Kidney epithelial cell (primary cell): ENCODE data around the gene LRFN5. TPM values are rescaled to one million over a fixed set of nuclear protein-coding genes. Genes with fewer than 3 reads are reported as not detected.
A peak's percentile ranks its signal among the peaks of the same experiment; 100 is the strongest.
"Not testable (repeated sequence)": the region's sequence is repeated elsewhere in the genome, so short reads cannot be mapped to it uniquely, and the experiment has no call there.

Source experiments
- DNase-seq: peaks from one replicate; pipeline ENCODE4 v3.0.0-alpha.2; 2010; ENCODE audit warnings: low read depth
- H3K27me3 ChIP-seq: 2 replicates; pipeline ENCODE4 v1.6.0; 2011; ENCODE audit warnings: low read length; ENCODE audit not compliant: control insufficient read depth, insufficient read depth
- H3K36me3 ChIP-seq: 2 replicates; pipeline ENCODE4 v1.5.1; 2011; ENCODE audit warnings: low read length; ENCODE audit not compliant: control insufficient read depth, insufficient read depth
- H3K4me3 ChIP-seq: 2 replicates; pipeline ENCODE4 v1.5.1; 2011; ENCODE audit warnings: low read depth, mild to moderate bottlenecking, control low read depth, low read length
- total RNA-seq: library from RNA; depleted of rRNA; stranded (reverse); fragments of >200 nt; gene quantifications from 2 replicates; pipeline ENCODE4 v1.2.3, GENCODE V29; 2015
- TF ChIP-seq, protein P1 (sequence below): IDR thresholded peaks from 2 replicates; pipeline ENCODE4 v1.5.1; 2011; ENCODE audit warnings: mild to moderate bottlenecking, moderate library complexity, low read length, control low read depth, inconsistent platforms; ENCODE audit not compliant: insufficient read depth, poor library complexity, severe bottlenecking

The LRFN5 gene
- total RNA-seq: 3.5 TPM in 2 replicates

DNA sequence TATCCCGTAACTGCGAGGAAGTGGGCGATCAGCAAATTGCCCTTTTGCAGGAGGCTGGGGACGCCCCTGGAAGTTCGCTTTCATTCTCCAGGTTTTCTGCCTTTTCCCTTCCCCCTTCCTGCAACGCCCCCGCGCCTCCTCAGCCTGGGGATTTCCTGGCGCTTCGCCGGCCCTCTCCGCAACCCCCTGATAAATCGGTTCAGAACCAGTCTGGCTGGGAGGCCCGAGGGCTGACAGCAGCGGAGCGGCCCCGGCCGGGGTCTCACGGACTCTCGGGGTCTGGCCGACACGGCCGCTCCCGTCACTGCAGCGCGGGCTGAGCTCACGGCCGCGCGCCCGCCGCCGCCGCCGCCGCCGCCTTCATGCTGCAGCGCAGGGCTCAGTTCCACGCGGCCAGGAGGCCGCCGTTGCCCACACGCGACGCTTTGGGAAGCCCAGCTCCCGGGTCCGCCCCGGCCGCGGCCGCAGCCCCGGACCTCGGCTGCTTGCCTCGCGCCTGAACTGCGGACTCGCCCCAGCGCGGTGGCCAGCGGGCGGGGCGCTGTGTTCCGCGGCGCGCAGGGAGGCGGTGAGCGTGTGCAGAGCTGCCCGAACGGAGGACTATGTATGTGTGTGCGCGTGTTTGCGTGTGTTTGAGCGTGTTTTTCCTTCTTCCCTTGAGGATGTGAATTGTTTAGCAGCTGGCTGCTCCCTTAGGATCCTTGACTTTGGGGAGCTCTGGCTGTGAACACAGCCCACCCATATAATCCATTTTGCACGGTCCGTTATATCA, at the start of gene LRFN5:
LRFN5 (plus strand) TSS at position 345 of the 772 bp plus-strand sequence.
- Histone ChIP-seq H3K4me3 (peak within 1 kb of the TSS; percentile 69), H3K36me3 (no peaks in the 10 kb centered on the region), H3K27me3 (peaks cover 19% of the 10 kb centered on the region)
- TF ChIP-seq, protein P1, sequence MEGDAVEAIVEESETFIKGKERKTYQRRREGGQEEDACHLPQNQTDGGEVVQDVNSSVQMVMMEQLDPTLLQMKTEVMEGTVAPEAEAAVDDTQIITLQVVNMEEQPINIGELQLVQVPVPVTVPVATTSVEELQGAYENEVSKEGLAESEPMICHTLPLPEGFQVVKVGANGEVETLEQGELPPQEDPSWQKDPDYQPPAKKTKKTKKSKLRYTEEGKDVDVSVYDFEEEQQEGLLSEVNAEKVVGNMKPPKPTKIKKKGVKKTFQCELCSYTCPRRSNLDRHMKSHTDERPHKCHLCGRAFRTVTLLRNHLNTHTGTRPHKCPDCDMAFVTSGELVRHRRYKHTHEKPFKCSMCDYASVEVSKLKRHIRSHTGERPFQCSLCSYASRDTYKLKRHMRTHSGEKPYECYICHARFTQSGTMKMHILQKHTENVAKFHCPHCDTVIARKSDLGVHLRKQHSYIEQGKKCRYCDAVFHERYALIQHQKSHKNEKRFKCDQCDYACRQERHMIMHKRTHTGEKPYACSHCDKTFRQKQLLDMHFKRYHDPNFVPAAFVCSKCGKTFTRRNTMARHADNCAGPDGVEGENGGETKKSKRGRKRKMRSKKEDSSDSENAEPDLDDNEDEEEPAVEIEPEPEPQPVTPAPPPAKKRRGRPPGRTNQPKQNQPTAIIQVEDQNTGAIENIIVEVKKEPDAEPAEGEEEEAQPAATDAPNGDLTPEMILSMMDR: no peak
- no peak for DNase-seq

DNA sequence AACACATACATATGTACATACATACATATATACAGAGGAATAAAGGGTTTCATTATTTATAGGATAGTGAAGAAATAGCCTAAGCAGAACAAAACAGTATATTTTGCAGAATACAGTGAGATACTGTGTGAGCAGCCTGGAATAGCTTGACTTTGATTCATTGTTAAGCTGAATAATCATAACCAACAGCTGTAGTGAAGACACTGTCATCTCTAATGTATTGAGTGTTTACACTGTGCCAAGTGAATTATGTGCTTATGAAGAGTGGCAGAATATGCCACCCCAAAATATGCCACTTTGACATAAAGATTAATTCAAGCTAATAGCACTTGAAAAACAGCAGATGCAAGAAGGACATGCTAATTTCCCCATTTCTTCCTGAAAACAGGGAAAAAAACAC, 48.2 kb upstream of the LRFN5 start:
- TF ChIP-seq, protein P1: no peak
- Histone ChIP-seq H3K27me3 (no peaks in the 10 kb centered on the region), H3K4me3 (no peak overlapping the region), H3K36me3 (no peaks in the 10 kb centered on the region)
- DNase-seq: no peak

DNA sequence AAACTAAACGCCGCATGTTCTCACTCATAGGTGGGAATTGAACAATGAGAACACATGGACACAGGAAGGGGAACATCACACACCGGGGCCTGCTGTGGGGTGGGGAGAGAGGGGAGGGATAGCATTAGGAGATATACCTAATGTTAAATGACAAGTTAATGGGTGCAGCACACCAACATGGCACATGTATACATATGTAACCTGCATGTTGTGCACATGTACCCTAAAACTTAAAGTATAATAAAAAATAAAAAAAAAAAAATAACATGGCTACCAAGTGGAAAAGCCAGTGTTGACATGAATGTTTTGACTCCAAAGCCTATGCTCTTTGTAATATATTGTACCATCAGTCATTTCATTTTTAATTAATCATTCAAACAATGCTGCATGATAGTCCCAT, 39.8 kb upstream of the LRFN5 start:
- not testable (repeated sequence) for H3K27me3 ChIP-seq, H3K36me3 ChIP-seq, H3K4me3 ChIP-seq, DNase-seq

DNA sequence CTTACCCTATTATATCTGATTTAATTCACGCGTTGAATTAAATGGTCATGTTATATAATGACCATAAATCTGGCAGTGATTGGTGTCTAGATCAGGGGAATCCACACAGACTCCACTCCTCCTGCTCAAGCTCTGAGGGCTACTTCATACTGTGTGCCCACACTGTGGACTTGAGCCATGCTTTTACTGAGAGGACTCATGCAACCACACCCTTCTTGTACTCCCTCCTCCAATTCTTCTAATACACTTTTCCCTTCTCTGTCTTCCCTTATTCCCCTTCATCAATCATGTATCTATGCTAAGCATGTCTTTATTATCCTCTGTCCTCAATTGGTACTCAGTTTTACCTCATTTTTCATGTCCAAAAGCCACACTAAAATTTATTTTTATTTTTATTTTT, 37.7 kb upstream of the LRFN5 start:
- H3K4me3 ChIP-seq: no peak overlapping the region
- TF ChIP-seq, protein P1: no peak
- DNase-seq: no peak
- H3K27me3 ChIP-seq: no peaks in the 10 kb centered on the region
- no peaks in the 10 kb centered on the region for H3K36me3 ChIP-seq

DNA sequence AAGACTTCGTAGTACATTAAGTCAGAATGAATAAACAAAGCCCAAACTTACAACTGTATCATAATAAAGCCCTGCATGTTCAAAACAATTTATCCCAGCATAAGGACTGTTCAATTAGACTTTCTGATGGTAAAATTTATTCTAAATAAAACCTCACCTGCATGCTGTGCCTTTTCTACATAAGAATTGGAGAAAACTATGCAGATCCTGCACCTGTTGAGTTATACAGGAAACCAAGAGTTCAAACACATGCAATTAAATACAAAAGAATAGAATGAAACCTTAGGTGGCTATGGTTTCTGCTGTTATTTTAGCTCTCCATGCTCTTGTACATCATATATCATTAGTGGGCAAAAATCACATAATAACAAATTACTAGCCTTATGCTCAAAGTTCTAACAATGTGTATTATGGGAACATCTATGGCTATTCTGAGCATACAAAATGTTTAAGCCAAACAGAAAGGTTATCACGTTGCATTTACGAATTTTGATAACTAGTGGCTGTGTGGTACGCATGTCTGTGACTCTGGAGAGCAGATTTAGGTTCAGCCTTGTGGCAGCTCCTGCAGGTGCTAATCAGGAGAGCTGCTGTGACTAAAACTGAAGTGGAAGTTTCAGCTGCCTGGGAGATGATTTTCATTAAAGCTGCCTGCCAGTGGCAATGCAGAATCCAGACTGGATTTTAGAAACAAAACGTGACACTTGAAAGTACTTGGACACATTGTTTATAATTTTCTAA, 36.1 kb upstream of the LRFN5 start:
- no peaks in the 10 kb centered on the region for H3K36me3 ChIP-seq
- TF ChIP-seq, protein P1: no peak
- H3K27me3 ChIP-seq: no peaks in the 10 kb centered on the region
- no peak overlapping the region for H3K4me3 ChIP-seq
- DNase-seq: no peak

DNA sequence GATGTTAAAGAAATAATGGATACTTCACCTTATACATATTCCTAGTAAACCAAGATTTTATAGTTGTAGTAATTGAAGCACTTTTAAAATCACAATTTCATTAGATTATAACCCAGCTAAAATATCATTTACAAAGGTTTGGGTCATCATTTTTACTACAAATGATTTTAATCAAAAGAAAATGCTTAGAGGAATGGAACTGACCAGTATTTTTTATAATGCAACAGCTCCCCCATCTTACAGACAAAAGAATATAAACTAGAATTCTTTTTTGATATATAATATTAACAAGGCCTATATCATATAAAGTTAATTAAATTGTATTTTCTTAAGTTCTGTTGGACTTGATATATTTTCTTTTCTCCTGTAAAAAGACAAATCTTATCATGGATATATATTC, 20.4 kb upstream of the LRFN5 start:
- H3K36me3 ChIP-seq: no peaks in the 10 kb centered on the region
- TF ChIP-seq, protein P1: no peak
- DNase-seq: no peak
- no peaks in the 10 kb centered on the region for H3K27me3 ChIP-seq
- no peak overlapping the region for H3K4me3 ChIP-seq
